ENCODE results near the gene DPP9. TPM values are rescaled to one million over a fixed set of nuclear protein-coding genes. Genes with fewer than 3 reads are reported as not detected.

DPP9 gene
- polyA plus RNA-seq, 3 donors, result 12.6 to 23.8 (median 13.9) TPM

DNA sequence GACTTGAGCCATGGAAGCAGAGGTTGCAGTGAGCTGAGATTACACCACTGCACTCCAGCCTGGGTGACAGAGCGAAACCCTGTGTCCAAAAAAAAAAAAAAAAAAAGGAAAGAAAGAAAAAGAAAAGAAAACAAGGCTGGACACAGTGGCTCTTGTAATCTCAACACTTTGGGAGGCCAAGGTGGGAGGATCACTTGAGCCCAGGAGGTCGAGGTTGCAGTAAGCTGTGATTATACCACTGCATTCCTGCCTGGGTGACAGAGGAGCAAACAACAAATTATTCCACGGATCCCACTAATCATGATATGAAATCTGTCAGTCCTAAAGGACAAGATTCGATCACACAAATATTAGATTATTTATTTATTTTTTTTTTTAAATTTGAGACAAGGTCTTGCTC lies 50.4 kb downstream of the DPP9 start:
- TF ChIP-seq, protein P1, sequence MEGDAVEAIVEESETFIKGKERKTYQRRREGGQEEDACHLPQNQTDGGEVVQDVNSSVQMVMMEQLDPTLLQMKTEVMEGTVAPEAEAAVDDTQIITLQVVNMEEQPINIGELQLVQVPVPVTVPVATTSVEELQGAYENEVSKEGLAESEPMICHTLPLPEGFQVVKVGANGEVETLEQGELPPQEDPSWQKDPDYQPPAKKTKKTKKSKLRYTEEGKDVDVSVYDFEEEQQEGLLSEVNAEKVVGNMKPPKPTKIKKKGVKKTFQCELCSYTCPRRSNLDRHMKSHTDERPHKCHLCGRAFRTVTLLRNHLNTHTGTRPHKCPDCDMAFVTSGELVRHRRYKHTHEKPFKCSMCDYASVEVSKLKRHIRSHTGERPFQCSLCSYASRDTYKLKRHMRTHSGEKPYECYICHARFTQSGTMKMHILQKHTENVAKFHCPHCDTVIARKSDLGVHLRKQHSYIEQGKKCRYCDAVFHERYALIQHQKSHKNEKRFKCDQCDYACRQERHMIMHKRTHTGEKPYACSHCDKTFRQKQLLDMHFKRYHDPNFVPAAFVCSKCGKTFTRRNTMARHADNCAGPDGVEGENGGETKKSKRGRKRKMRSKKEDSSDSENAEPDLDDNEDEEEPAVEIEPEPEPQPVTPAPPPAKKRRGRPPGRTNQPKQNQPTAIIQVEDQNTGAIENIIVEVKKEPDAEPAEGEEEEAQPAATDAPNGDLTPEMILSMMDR (IDR thresholded peaks at IDR 0.05), result no peak
- intact Hi-C loops (cut with micrococcal nuclease), result loop anchor here (5.0 to 10.0 kb wide), 2 partner anchors 119 to 348 kb away; partner anchors contain the start of gene FEM1A (in 1 of the 2)

DNA sequence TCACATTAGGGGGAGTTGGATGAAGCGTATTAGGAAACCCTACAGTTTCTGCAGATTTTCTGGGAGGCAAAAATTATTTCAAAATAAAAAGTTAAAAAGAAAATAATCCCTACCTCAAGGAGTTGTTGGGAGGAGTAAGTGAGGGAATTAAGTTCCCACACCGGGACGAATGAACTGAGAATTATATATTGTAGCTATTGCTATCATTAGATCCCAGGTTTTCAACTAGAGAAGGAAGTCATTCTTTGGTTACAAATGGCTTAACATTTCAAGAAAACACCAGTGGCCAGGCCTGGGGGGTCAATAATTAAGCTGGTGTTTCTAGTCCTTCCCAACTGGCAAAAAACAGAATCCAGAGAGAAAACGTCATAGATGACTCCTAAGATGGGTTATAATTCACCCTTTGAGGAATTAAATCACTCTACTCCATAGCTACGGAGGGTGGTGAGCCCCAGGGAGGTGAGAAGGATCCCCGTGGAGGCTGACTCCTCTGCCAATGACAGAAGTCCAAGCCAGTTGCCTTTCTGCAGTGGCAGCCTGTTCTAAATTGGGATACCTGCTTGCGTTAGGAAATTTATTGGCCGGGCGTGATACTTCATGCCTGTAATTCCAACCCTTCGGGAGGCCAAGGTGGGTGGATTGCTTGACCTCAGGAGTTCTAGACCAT lies 52.3 kb downstream of the DPP9 start:
- H3K36me3 Mint-ChIP-seq, result peaks cover 22 to 48% of the 10 kb centered on the region in 2 donors
- H3K9me3 Mint-ChIP-seq, result no peaks in the 10 kb centered on the region
- intact Hi-C loops (cut with micrococcal nuclease), result loop anchor here (5.0 to 10.0 kb wide), 2 partner anchors 121 to 347 kb away; partner anchors contain the start of gene FEM1A (in 1 of the 2)
- H3K4me3 ChIP-seq (replicated peaks in 1 of 3; ENCODE audit: low read depth in 2 of 3, low read length in 3 of 3), result no peak overlapping the region
- TF ChIP-seq, protein P1 (IDR thresholded peaks at IDR 0.05), result no peak
- H4K20me1 ChIP-seq (ENCODE audit: insufficient read depth, low read length), result peaks cover 7% of the 10 kb centered on the region
- H3K79me2 ChIP-seq (ENCODE audit: insufficient read depth, low read length), result peaks cover 24% of the 10 kb centered on the region
- no CpG with 5 or more reads among the region's 10 CpGs for WGBS (ENCODE audit: insufficient coverage)
- H3K4me3 Mint-ChIP-seq, result no peak overlapping the region
- H3K27ac Mint-ChIP-seq, result peak overlapping the region in 3 of 7 donors; percentile 14 to 32 (median 14)
- peaks cover 0 to 2% (median 0%) of the 10 kb centered on the region in 3 donors for H3K27me3 Mint-ChIP-seq (ENCODE audit: low read depth in 3 of 3)
- H3K36me3 ChIP-seq (replicated peaks in 1 of 2; ENCODE audit: control insufficient read depth in 1 of 2, insufficient read depth in 2 of 2, low read length in 2 of 2), result peaks cover 14 to 24% of the 10 kb centered on the region in 2 donors
- no peak overlapping the region for H3K9ac ChIP-seq (ENCODE audit: insufficient read depth, low read length, poor library complexity, severe bottlenecking)
- no peaks in the 10 kb centered on the region for H3K9me3 ChIP-seq (replicated peaks in 1 of 2; ENCODE audit: control insufficient read depth in 1 of 2, insufficient read depth in 1 of 2, low read length in 2 of 2)
- H3K4me1 ChIP-seq (ENCODE audit: control insufficient read depth in 1 of 2, insufficient read depth in 2 of 2, low read length in 2 of 2), result peaks cover 13 to 25% of the 10 kb centered on the region in 2 donors
- no peak overlapping the region for H2AFZ ChIP-seq (ENCODE audit: insufficient read depth, low read depth, low read length, poor library complexity, severe bottlenecking)
- H3K4me2 ChIP-seq (replicated peaks; ENCODE audit: extremely low read depth, low read length, poor library complexity, severe bottlenecking), result no peak overlapping the region
- peaks cover 14% of the 10 kb centered on the region for H3K4me1 Mint-ChIP-seq
- no peaks in the 10 kb centered on the region for H3K27me3 ChIP-seq (ENCODE audit: control insufficient read depth in 2 of 2, insufficient read depth in 2 of 2, low read length in 2 of 2)
- no peak for DNase-seq
- H3K27ac ChIP-seq (ENCODE audit: low read depth in 1 of 2, low read length in 2 of 2), result no peak overlapping the region

More for the DNA sequence above, 50.4 kb downstream of the DPP9 start:
- H3K4me1 Mint-ChIP-seq, result peaks cover 9% of the 10 kb centered on the region
- H3K4me3 ChIP-seq (replicated peaks in 1 of 3; ENCODE audit: low read depth in 2 of 3, low read length in 3 of 3), result no peak overlapping the region
- peaks cover 10 to 14% of the 10 kb centered on the region in 2 donors for H3K4me1 ChIP-seq (ENCODE audit: control insufficient read depth in 1 of 2, insufficient read depth in 2 of 2, low read length in 2 of 2)
- peaks cover 20 to 32% of the 10 kb centered on the region in 2 donors for H3K36me3 ChIP-seq (replicated peaks in 1 of 2; ENCODE audit: control insufficient read depth in 1 of 2, insufficient read depth in 2 of 2, low read length in 2 of 2)
- no peaks in the 10 kb centered on the region for H3K9me3 Mint-ChIP-seq
- H3K9me3 ChIP-seq (replicated peaks in 1 of 2; ENCODE audit: control insufficient read depth in 1 of 2, insufficient read depth in 1 of 2, low read length in 2 of 2), result no peaks in the 10 kb centered on the region
- H3K4me2 ChIP-seq (replicated peaks; ENCODE audit: extremely low read depth, low read length, poor library complexity, severe bottlenecking), result no peak overlapping the region
- WGBS (ENCODE audit: insufficient coverage), result 79% methylated on average over 2 of the region's 4 CpGs
- H3K27ac Mint-ChIP-seq, result peak overlapping the region in 1 of 7 donors; percentile 54
- H2AFZ ChIP-seq (ENCODE audit: insufficient read depth, low read depth, low read length, poor library complexity, severe bottlenecking), result no peak overlapping the region
- H3K27me3 Mint-ChIP-seq (ENCODE audit: low read depth in 3 of 3), result peaks cover 0 to 2% (median 0%) of the 10 kb centered on the region in 3 donors
- no peak overlapping the region for H3K9ac ChIP-seq (ENCODE audit: insufficient read depth, low read length, poor library complexity, severe bottlenecking)
- H3K4me3 Mint-ChIP-seq, result no peak overlapping the region
- no peaks in the 10 kb centered on the region for H3K27me3 ChIP-seq (ENCODE audit: control insufficient read depth in 2 of 2, insufficient read depth in 2 of 2, low read length in 2 of 2)
- DNase-seq, result no peak
- H3K36me3 Mint-ChIP-seq, result peaks cover 22 to 48% of the 10 kb centered on the region in 2 donors
- H3K79me2 ChIP-seq (ENCODE audit: insufficient read depth, low read length), result peaks cover 16% of the 10 kb centered on the region
- H4K20me1 ChIP-seq (ENCODE audit: insufficient read depth, low read length), result peaks cover 6% of the 10 kb centered on the region
- H3K27ac ChIP-seq (ENCODE audit: low read depth in 1 of 2, low read length in 2 of 2), result no peak overlapping the region

All from CD14-positive monocyte (primary cell).